ENCODE measurements around the gene UGCG. TPM values are rescaled to one million over a fixed set of nuclear protein-coding genes. Genes with fewer than 3 reads are reported as not detected.

Gene UGCG
- total and polyA plus RNA-seq, 9 of the 15 experiments (the other 6 are each of a cell fraction or from before 2014, with no cell fraction given), result 20.0 to 40.3 (median 29.2) TPM

DNA sequence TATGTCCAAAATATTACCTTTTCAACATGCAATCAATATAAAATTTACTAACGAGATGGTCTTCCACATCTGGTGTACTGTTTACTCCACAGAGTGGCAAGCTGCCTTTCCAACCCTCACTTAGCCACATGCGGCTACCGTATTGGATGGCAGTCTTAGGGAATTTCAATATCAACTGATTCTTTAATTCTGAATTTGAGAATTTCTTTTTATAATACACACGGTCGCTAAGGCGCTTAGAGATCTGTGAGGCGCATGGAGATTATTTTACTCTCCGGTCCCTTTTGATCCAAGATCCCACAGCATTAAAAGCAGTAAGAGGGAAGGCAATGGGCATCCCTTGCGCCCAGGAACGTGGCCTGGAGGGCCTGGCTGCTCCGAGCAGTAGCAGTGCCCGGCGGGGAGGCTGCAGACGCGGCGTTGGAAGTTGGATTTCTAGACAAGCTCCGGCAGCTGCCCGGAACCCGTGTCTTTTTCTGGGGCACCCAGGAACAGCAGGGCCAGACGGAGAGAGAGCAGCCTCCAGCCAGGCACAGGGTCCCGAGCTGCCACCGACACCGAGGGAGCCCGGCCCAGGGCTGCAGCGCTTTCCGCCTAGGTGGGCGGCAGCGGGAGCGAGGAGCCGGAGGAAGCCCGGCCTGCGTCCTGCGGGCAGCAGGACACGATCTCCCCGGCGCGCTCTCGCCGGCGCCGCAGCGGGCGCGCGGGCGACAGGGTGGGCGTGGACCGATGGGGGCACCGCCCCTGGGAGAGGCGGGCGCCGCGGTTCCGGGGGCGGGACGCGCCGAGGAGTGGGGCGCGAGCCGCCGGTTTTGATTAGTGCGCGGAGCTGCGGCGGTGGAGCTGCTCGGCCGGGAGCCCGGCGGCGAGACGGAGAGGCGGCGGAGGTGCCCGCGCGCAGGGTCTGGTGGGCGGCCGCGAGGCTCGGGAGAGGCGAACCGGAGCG is at the start of gene UGCG (continued):
- TF ChIP-seq, protein P1, sequence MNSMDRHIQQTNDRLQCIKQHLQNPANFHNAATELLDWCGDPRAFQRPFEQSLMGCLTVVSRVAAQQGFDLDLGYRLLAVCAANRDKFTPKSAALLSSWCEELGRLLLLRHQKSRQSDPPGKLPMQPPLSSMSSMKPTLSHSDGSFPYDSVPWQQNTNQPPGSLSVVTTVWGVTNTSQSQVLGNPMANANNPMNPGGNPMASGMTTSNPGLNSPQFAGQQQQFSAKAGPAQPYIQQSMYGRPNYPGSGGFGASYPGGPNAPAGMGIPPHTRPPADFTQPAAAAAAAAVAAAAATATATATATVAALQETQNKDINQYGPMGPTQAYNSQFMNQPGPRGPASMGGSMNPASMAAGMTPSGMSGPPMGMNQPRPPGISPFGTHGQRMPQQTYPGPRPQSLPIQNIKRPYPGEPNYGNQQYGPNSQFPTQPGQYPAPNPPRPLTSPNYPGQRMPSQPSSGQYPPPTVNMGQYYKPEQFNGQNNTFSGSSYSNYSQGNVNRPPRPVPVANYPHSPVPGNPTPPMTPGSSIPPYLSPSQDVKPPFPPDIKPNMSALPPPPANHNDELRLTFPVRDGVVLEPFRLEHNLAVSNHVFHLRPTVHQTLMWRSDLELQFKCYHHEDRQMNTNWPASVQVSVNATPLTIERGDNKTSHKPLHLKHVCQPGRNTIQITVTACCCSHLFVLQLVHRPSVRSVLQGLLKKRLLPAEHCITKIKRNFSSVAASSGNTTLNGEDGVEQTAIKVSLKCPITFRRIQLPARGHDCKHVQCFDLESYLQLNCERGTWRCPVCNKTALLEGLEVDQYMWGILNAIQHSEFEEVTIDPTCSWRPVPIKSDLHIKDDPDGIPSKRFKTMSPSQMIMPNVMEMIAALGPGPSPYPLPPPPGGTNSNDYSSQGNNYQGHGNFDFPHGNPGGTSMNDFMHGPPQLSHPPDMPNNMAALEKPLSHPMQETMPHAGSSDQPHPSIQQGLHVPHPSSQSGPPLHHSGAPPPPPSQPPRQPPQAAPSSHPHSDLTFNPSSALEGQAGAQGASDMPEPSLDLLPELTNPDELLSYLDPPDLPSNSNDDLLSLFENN (IDR thresholded peaks at IDR 0.05; ENCODE audit: low read depth in 2 of 2, low read length in 2 of 2), result no peak
- TF ChIP-seq TFAM (CRISPR knock-in tag; conservative IDR thresholded peaks at IDR 0.05), result no peak
- no peak for TF ChIP-seq ZSCAN29 (IDR thresholded peaks at IDR 0.05)
- no peak for TF ChIP-seq ZC3H11A (IDR thresholded peaks at IDR 0.05; ENCODE audit: low read depth, low read length)
- TF ChIP-seq, protein P2, sequence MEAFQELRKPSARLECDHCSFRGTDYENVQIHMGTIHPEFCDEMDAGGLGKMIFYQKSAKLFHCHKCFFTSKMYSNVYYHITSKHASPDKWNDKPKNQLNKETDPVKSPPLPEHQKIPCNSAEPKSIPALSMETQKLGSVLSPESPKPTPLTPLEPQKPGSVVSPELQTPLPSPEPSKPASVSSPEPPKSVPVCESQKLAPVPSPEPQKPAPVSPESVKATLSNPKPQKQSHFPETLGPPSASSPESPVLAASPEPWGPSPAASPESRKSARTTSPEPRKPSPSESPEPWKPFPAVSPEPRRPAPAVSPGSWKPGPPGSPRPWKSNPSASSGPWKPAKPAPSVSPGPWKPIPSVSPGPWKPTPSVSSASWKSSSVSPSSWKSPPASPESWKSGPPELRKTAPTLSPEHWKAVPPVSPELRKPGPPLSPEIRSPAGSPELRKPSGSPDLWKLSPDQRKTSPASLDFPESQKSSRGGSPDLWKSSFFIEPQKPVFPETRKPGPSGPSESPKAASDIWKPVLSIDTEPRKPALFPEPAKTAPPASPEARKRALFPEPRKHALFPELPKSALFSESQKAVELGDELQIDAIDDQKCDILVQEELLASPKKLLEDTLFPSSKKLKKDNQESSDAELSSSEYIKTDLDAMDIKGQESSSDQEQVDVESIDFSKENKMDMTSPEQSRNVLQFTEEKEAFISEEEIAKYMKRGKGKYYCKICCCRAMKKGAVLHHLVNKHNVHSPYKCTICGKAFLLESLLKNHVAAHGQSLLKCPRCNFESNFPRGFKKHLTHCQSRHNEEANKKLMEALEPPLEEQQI (IDR thresholded peaks at IDR 0.05), result no peak
- TF ChIP-seq NFE2L1 (tag; IDR thresholded peaks at IDR 0.05; ENCODE audit: borderline replicate concordance, low read depth), result no peak
- no peak for TF ChIP-seq CBX5 (IDR thresholded peaks at IDR 0.05; ENCODE audit: borderline replicate concordance, low read depth)
- peak; percentile 62; the same call in 1 of the 2 replicates for TF ChIP-seq MBD2 (IDR thresholded peaks at IDR 0.05; ENCODE audit: borderline replicate concordance, low read depth)
- TF ChIP-seq ZNF217 (CRISPR knock-in tag; IDR thresholded peaks at IDR 0.05), result no peak
- no peak for TF ChIP-seq GATA2 (CRISPR knock-in tag; IDR thresholded peaks at IDR 0.05)
- no peak for TF ChIP-seq U2AF2 (optimal IDR thresholded peaks at IDR 0.05; ENCODE audit: low read depth, low read length)
- TF ChIP-seq ZNF699 (CRISPR knock-in tag; IDR thresholded peaks at IDR 0.05; ENCODE audit: insufficient replicate concordance), result no peak
- TF ChIP-seq NUFIP1 (IDR thresholded peaks at IDR 0.05; ENCODE audit: partially characterized antibody), result no peak
- 0 out of 2 replicates have a peak, but pooled peaks have one; percentile 11 for TF ChIP-seq RNF2 (IDR thresholded peaks at IDR 0.05)
- peak; percentile 72; the same call in 1 of the 2 replicates for TF ChIP-seq NR4A1 (CRISPR knock-in tag; IDR thresholded peaks at IDR 0.05)
- TF ChIP-seq NR4A1 (tag; IDR thresholded peaks at IDR 0.05), result peak; percentile 62; the same call in 1 of the 2 replicates
- TF ChIP-seq, protein P3, sequence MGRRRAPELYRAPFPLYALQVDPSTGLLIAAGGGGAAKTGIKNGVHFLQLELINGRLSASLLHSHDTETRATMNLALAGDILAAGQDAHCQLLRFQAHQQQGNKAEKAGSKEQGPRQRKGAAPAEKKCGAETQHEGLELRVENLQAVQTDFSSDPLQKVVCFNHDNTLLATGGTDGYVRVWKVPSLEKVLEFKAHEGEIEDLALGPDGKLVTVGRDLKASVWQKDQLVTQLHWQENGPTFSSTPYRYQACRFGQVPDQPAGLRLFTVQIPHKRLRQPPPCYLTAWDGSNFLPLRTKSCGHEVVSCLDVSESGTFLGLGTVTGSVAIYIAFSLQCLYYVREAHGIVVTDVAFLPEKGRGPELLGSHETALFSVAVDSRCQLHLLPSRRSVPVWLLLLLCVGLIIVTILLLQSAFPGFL (CRISPR knock-in tag; IDR thresholded peaks at IDR 0.05), result 0 out of 2 replicates have a peak, but pooled peaks have one; percentile 60
- TF ChIP-seq ZNF282 (CRISPR knock-in tag; IDR thresholded peaks at IDR 0.05), result no peak
- TF ChIP-seq, protein P4, sequence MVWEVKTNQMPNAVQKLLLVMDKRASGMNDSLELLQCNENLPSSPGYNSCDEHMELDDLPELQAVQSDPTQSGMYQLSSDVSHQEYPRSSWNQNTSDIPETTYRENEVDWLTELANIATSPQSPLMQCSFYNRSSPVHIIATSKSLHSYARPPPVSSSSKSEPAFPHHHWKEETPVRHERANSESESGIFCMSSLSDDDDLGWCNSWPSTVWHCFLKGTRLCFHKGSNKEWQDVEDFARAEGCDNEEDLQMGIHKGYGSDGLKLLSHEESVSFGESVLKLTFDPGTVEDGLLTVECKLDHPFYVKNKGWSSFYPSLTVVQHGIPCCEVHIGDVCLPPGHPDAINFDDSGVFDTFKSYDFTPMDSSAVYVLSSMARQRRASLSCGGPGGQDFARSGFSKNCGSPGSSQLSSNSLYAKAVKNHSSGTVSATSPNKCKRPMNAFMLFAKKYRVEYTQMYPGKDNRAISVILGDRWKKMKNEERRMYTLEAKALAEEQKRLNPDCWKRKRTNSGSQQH (CRISPR knock-in tag; IDR thresholded peaks at IDR 0.05), result 0 out of 2 replicates have a peak, but pooled peaks have one; percentile 43
